HG03108 (cell line): ENCODE measurements around the gene MBNL1.
A peak's percentile ranks its signal among the peaks of the same experiment; 100 is the strongest.

Experiments
- ATAC-seq: cut with Tn5 transposase; IDR thresholded peaks from one replicate; pipeline ENCODE4 v1.9.1; 2021; ENCODE audit warnings: moderate library complexity; ENCODE audit not compliant: unreplicated experiment

The MBNL1 gene

DNA sequence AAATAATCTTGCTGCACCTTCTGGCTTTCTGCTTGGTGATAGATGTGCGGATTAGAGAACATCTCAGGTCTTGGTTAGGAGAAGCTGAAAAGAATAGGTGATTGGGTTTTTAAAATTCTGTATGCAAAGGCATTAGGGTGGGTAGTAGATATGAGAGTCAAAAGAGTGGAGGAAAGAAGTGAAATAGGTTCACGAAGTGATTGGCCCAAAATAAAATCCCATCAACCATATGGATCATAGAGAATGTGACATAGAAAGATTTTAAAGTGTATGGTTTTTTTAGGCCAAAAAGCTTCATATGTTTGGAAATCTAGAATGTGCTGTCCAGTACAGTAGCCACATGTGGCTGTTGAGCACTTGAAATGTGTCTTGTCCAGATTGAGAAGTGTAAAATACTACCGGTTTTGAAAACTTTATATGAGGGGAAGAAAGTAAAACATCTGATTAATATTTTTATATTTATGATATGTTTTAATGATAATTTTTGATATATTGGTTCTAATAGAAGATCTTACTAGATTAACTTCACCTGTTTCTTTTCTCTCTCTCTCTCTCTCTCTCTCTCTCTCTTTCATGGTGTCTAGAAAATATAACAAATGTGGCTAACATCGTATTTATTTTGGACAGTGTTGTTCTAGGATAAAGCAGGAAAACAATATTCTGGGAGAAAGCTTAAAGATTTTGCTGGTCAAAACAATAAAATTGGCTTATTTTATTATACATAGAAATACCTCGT is 2.9 kb downstream of the MBNL1 start:
- ATAC-seq = no peak

DNA sequence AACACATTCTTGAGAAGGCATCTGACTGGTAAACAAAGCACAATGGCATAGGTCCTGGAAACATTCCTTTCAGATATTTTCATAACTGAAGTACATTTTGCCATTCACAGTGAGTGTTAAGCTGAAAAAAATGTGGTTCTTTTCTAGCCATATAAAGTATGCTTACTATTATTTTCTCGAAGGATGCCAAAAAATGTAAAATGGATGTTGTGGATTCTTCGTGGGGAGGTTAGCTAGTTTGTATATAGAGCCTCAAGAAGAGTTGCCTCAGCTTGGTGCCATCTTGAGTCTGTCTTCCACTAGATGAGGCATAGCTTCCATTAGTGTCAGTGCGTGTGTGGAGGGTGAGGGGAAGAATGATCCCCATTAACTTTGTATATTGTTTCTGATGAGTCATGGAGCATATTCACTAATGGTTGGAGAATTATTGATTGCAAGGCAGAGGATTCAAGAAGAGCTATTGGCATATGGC is 4.1 kb downstream of the MBNL1 start:
- no peak for ATAC-seq

DNA sequence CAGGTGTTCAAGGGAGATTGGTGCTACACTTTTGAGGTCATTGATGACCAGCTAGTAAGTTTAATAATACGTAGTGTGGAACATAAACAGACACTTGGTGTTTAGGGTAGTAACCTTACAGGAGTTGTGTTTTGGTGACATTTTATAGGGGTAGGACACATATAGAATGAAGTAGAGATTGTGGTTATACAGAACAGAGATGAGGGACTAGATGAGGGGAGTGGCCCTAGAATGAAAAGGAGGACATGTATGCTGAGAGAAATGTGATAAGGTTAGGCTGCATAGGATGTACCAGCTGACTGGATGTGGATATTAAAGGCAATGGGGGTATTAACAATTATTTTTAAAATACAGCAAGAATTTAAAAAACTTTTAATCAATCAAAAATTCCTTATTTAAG is 8.0 kb downstream of the MBNL1 start:
- no peak for ATAC-seq

DNA sequence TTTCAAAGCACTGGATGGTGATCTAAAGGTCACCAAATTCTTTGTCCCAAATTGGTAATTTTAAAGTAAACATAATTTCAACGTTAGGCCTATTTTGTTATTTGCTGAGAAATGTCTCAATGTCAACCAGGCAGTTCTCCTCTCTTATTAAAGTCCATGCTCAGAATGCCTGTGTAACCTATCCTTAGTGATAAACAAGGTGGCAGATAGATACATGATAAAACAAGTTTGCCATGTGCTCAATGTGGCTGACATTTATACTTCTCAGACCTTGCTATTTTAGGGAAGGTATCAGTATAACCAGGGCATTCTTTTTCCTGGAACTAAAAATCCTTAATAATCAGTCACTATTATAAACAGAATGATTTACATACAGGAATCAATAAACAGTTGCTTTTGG is 8.5 kb downstream of the MBNL1 start:
- ATAC-seq = no peak

DNA sequence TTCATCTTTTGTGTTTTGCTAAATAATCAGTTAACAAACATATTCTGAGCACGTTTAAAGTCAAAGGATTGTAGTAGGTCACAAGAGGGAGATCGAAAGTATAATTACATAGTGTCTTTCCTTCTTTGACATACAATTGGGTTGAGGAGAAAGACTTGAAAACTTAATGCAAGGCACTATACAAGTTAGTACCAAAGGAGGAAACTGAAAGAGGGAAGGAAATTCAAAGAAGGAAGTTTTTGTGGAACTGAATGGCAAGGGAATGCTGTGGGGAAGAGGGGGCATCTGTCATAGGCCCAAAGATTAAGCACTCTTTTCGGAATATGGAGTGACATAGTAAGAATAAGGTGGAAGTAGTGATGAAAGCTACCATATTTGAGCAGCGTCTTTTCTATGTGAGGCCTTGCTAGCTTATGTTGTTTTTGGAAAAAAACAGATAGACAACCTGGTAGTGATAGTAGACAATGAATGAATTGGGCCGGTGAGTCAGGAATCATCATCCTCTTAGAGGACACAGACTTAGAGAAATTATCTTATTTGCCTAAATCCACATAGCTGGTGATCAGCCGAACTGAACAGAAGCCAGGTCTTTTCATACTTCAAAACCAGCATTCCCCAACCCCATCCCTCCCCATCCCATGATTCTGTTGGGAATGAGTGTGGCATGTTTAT is 10.2 kb downstream of the MBNL1 start:
- no peak for ATAC-seq

DNA sequence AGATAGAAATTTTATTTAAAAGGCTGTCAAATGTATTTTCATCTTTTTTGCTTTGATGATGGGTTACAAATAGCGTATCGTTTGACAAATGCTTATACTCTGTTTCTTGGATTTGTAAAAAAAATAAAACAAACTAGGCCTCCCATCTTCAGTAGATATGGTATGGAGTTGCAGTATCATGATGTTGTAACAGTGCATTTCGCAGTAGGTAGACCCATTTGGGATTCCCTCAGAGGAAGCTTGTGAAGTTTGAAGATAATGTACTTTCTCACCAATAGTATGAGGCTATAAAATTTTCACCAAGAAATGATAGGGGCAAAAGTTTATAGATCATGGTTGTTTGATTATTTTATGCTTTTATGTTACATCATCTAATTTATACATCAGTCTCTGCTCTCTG is 10.8 kb downstream of the MBNL1 start:
- no peak for ATAC-seq

DNA sequence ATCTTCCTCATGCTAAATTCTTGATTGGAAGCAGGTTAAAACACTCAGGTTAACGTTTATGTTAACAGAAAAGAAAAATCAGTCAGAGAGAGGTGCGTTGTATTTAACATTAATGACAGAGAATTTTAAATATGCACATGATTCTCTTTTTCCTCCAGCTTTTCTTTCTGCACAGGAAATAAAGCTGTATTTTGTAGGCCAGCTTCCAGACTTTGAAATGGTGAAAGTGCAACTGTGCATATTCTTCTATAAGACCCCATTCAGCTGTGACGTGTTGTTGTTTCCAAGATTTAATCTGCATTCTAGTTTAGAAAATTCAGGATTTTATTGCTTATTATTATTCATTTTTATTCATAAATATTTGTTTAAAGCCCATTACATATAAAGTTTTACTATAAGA is 11.8 kb downstream of the MBNL1 start:
- no peak for ATAC-seq

DNA sequence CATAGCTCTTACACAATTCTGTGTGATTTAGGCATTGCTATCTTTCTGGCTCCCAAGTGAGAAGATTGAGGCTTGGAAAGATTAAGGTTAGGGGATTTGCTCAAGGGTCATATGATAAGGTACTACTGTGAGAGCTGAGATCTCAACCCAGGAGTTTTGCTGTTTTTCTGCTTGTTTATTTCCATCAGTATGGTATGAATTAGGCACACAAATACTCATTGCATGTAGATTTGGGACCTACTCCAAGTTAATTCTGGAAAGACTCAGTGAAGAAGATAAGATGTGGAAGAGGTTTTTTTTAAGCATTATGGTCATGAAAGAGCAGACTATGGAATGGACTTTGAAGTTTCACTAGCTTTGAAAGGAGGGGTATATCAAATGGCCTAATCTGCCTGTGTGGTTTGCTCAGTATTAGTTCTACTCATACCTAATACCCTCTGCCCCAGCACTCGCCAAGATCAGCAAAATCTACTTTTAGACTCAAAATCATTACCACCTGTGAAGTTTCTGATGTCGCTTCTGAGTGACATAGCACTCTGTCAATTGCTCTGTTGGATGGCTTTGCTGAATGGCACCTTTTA is 12.5 kb downstream of the MBNL1 start:
- peak; percentile 63 for ATAC-seq

DNA sequence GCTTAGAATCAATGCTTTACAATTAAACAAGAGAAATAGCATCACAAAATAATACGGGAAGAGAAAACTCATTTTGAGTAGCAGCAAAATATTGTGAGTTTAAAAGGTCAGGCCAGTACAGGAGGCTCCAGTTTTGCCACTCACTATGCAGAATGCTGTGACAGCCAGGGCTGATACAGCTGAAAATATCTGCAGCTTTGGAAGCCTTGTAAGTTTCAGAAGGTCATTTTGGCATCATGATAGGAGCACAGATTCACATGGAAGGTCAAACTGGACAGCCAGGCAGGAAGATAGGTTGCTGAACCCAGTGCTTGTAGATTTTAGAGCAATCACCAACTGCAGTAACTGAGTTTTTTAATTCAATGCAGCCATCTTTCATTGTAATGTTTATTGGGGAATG is 14.1 kb downstream of the MBNL1 start:
- no peak for ATAC-seq

DNA sequence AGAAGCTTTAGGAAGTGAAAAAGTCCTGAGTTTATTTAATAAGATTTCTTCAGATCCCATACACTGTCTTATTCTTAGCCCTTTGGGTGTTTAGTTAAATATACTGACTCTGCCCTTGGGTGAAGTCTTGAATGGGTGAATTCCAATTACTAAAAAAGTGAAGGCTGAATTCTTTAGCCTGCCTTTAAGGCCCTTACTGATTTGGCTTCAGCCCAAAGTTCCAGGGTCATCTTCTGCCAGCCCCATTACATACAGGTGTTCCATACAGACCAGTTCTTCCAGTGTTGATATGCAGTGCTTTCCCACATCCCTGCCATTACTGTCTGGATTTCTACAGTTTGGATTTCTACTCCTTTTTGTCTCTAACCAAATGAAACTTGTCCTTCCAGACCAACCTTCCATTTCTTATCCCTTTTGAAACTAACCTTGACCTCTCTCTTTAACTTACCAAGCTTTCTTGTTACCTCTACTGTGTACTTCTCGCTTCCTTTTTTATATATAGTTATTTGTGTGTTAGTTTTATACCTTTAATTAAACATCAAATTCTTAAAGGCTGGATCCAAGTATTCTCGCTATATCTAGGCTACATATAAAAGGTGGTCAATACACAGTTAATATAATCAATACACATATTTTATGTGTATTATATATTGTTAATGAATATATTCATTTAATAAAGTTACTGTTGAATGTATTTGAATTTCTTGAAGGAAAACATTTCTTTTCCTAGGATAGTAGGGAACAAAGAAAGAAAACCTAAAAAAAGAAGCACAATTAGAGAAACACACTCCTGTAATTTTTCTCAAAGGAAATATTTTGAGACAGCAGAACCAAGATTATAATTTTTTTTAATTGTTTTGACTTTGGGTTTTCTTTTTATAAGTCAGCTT is 15.0 kb downstream of the MBNL1 start:
- no peak for ATAC-seq

DNA sequence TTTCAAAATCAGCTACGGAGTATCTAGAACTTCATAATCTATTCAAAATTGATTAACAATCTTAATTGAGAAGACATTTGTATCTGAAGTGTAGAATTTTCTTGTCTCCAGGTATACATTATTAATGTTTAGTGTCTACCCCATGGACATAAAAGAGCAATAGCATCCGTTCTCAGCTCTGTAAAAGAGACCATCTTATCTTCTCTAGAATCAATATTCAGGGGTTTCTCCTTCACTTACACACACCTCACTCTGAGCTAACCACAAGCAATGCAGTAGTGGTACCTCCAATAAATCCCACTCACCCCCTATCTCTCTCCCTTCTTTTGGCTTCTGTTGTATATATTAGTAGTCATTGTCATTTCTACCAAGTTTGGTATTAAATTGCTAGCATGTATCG is 16.2 kb downstream of the MBNL1 start:
- no peak for ATAC-seq

DNA sequence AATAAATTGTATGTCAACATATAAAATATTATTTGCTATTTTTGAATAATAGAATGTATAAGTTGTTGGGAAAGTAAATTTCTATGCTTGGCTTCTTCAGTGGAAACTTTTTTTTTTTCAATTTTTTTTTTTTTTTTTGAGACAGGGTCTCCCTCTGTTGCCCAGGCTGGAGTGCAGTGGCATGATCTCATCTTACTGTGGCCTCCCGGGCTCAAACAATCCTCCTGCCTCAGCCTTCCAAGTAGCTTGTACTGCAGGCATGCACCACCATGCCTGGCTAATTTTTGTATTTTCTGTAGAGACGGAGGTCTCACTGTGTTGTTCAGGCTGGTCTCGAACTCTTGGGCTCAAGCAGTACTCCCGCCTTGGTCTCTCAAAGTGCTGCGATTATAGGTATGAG is 16.8 kb downstream of the MBNL1 start:
- no peak for ATAC-seq

DNA sequence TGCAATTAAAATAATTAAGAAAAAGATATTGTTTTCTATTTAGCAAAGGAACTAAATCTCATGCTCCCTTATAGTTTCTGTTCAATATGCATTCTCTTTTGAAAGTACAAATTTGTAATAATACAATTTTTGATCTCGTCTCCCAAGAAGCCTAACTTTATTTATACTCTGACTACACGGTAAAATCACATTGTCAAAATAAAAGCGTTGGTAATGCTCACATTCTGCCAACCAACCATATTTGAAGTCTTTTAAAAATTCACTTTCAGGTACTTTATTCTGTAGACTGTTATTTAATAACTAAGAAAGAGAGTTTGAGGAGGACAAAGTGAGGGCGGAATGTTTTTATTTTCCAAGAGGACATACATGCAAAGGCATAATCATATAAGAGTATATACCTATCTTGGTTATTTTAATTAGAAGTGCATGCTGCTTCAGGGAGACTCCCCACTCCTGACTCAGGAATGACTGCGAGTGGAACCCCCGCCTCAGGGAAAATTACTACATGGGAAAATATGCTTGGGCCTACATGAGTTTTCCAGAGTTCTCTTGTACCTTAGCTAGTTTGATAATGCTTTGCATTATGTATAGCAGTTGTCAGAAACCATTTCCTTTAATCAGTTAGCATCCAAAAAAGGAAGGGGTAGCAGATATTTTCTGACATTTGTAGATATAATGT is 19.3 kb downstream of the MBNL1 start:
- no peak for ATAC-seq

DNA sequence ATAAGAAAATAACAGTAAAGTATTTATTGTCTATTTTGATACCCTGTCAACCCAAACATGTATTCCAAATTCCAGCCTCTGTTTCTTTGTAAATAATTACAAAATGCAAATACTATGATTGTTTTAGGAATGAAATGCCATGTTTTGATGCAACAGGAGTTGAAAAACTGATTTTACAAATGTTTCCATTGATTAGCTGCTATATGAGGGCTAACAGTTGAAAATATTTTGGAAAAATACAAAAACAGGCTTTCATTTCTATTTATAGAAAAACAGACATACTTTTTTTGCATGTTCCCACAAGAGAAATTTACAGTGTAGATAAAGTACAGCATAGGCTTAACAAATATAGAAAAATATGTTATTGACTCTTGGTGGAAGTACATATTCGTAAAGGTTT is 20.0 kb downstream of the MBNL1 start:
- ATAC-seq = no peak

DNA sequence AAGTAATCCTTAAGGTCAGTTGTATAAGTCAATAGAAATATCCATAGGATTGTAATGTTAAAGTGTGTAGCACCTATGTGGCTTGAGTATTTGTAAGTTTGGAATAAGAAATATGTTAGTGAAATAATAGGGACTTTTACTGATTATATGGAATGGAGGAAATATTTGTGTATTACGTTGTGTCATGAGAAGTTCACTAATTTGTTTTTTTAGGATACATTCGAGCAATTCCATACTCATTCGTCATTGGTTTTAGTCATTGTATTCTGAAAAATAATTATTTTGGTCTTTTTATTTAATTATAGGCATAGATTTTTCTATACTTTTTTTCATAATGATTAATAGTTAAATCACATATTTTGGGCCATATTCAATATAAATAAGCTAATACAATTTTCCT is 21.0 kb downstream of the MBNL1 start:
- no peak for ATAC-seq

DNA sequence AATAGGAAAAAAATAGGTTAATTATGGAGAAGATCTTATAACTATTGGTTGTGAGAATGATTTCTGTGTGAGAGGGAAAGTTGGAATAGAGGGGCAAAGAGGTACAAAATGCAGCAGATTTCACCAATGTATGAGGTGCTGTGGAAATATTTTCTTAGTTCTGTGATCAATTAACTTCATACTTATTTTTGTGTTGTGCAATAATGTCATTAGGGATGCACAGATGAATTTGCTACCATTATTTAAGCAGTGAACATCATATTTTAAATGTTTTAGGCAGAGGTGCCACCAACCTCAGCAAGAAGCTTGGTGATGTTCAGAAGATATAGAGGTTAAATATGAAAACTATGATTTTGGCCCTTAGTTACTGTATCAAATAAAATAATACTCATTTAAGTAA is 21.6 kb downstream of the MBNL1 start:
- no peak for ATAC-seq

DNA sequence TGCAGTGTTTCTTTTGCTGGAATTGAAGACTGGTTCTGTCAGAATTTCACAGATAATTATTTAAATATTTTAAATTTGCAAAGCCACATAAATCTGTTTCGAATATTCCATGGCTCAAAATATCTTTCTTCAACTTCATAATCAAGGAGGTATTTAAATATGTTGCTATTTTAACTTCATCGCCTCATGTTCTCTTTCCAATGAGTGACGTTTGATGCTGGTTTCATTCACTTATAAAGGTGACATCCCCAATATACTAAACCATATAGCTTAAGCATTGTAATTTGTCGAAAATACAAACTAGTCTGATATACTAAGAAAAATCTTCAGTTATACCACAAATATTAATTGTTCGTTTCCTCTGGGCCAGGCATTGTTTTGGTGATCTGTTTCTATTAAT is 22.5 kb downstream of the MBNL1 start:
- ATAC-seq = no peak

DNA sequence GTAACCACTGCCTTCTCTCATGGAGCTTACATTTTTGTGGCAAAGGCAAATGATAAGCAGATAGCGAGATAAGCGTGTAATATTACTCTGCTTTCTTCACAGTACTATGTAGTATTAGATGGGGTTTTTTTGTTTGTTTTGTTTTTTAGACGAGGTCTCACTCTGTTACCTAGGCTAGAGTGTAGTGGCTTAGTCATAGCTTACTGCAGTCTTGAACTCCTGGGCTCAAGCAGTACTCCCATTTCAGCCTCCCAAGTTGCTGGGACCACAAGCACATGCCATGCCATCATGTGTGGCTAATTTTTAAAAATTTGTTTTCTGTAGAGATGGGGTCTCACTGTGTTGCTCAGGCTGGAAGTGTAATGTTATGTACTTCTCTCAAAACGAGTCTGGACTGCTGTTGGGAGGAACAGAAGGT is 22.9 kb downstream of the MBNL1 start:
- ATAC-seq = no peak

DNA sequence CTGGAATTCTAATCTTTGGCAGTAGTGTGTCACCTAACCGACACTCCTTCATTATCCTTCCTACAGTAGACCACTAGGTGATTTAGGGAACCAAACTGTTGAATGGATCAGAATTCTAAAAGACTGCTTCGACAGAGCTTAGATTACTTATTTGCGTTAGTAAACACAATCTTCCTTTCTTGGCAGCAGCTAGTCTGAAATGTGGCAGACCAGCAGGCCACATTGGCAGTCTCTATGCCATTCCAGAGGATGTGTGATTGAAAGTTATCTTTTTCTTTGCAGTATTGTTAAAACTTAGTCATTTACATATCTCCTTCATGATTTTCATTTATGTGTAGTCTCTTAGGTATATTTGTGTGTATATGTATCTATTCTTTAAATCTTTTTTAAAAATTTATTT is 23.6 kb downstream of the MBNL1 start:
- ATAC-seq = no peak

DNA sequence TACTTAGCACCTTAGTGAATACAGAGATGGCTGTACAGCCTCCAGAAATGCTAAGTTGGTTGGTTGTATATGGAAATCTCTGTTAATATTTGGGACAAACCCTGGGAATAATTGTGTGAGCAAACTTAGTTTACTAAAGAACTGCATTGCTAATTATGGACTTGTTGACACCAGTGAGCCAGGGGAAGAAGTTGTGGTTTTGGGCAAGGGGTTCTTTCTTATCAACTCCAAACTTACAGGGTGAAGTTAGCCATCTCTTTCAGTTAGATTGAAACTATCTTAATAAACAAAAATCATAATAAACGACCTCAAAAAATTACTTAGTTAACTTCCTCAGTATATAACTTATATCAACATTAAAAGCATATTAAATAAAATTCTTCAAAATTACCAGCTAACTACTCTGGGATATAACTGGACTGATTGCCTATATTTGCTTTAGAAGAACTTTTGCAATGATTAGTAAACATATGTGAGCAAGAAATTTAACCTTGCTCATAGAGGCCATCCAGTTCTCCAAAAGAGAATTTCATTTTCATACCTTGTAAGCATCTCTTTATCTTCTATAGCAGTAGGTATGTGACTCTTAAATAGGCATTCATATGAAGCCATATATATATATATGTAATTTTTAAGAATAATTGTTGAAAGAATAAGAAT is 24.7 kb downstream of the MBNL1 start:
- ATAC-seq = no peak
